Testis (tissue), 3 donors: ENCODE data around the gene TRAK1. TPM values are rescaled to one million over a fixed set of nuclear protein-coding genes. Genes with fewer than 3 reads are reported as not detected.

Experiments
- DNase-seq: peaks from one replicate; pipeline ENCODE4 v3.0.0-alpha.2; 2019
- H3K27ac ChIP-seq, 2 donors: fragments of 200-600 bp; sonication (generic); one replicate each; pipeline ENCODE4 v1.5.1; 2019
- H3K27me3 ChIP-seq: fragments of 200-600 bp; sonication (generic); one replicate; pipeline ENCODE4 v1.5.1; 2019
- H3K36me3 ChIP-seq: fragments of 200-600 bp; sonication (generic); one replicate; pipeline ENCODE4 v1.5.1; 2017; ENCODE audit warnings: low read depth; ENCODE audit errors: missing control alignments
- H3K4me1 ChIP-seq: fragments of 200-600 bp; sonication (generic); one replicate; pipeline ENCODE4 v1.5.1; 2019
- H3K4me3 ChIP-seq, 2 donors: fragments of 200-600 bp; sonication (generic); one replicate each; pipeline ENCODE4 v1.5.1; 2017 to 2019
- H3K9me3 ChIP-seq: fragments of 200-600 bp; sonication (generic); one replicate; pipeline ENCODE4 v1.5.1; 2017
- POLR2A ChIP-seq: fragments of 450-650 bp; IDR thresholded peaks from one replicate; pipeline ENCODE4 v1.6.1; 2017; ENCODE audit warnings: antibody characterized with exemption, mild to moderate bottlenecking, moderate library complexity
- WGBS, 2 donors: methylation state at CpG; one replicate each; pipeline ENCODE4 v1.1.5; 2018; 5-methylcytosine and 5-hydroxymethylcytosine counted together
- intact Hi-C: fragments of 100-400 bp; cut with DNase I; formaldehyde crosslinking; loops from one replicate; pipeline ENCODE4 v1.15.1; 2023; ENCODE audit warnings: low total_unique reads
- polyA plus RNA-seq: library from polyadenylated mRNA; stranded (reverse); fragments of 350-450 nt; fragmentation: Illumina TruSeq; extraction: RNeasy Lipid Tissue Mini Kit (QIAGEN cat#74804); gene quantifications from one replicate; pipeline ENCODE4 v1.2.3, GENCODE V29; 2014; ENCODE audit warnings: low read depth, low replicate concordance; ENCODE audit not compliant: insufficient read depth
- total RNA-seq, 2 donors: library from RNA; depleted of rRNA; stranded (reverse); fragments of >200 nt; gene quantifications; one replicate each; pipeline ENCODE4 v1.2.3, GENCODE V29; 2016
- TF ChIP-seq, protein P1 (sequence below), 3 experiments: fragments of 450-650 bp in 2 of 3; fragments of 200-600 bp in 1 of 3; sonication (generic) in 1 of 3; IDR thresholded peaks; one replicate each; pipeline ENCODE4 v1.5.1; 2016 to 2019; ENCODE audit warnings: antibody characterized with exemption in 3 of 3, mild to moderate bottlenecking in 2 of 3, moderate library complexity in 1 of 3

The TRAK1 gene
- total and polyA plus RNA-seq, 3 donors from 2014 or later = 32.0 to 95.9 (median 94.1) TPM

DNA sequence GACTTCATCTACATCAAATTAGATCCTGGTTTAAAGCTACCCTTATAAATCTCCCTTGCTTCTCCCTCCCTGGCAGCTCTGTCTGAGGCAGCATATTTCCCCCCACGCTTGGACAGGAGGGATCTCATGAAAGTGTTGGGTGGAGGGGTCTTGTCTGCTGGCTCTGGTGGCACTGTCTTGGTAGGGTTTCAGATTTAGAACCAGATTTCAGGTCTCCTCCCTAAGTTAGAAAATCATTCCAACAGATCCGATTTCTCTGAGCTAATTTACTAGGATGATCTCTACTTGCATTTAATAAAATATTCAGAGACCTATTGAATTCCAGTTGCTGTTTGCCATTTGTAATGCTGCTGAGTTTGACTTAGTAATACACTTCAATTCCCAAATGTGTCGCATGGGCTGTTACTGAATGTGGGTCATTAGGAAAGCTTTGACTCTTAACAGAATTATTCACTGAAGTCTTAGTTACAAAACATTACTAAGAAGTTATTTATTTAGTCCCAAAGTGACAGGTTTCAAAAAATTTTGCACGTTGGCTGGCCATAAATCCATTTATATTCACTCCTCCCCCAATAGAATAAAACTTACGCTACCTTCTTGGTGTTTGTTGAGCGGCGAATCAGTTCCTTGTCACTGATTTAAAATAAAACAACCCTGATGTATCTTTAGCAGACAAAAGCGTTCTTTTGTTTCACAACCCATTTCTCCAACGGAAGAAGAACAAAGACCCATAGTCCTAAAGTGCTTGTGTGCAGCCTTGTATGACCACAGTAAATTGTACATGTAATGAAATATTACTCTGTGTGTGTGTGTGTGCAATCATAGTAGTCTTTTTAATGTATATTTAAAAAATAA lies 84.5 kb downstream of the TRAK1 start:
- H3K4me1 ChIP-seq = peaks cover 15% of the 10 kb centered on the region
- intact Hi-C loops = no loop called here

DNA sequence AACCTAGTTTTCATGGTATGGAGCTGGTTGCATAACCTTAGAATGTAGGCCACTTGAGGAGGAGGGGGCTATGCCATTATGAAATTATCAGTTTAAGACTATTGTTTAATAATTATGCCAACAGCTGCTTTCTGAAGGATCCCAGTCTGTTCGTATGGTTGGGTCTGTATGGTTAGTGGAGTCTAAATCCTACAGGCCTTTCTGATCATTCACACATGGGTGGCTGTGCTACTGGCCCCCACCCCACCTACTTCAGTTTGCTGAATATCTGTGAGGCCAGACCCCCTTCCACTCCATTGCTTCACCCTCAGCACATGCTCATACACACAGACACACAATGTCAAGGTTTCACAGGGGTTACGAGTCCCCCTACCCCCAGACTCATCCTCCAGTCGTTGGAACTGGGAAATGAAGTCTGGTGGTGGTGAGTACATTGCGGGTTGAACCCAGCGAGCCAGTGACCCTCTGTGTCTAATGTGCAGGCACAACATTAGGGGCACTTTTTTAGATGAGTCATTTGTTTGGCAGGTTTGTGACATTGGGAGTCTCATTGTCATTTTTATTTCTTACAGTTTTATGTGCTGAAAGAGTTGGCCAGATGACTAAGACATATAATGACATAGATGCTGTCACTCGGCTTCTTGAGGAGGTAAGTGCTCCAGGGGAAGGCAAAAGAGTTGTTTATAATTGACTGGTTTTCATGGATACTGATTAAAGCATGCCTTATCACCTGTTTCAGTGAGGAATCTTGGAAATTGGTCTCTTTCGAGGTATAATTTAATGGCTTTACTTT lies 85.3 kb downstream of the TRAK1 start:
- Histone ChIP-seq H3K27ac (no peak overlapping the region), H3K4me1 (peaks cover 15% of the 10 kb centered on the region)
- intact Hi-C loops = no loop called here

More for the DNA sequence above, 84.5 kb downstream of the TRAK1 start:
- no peak for TF ChIP-seq POLR2A
- TF ChIP-seq, protein P1, sequence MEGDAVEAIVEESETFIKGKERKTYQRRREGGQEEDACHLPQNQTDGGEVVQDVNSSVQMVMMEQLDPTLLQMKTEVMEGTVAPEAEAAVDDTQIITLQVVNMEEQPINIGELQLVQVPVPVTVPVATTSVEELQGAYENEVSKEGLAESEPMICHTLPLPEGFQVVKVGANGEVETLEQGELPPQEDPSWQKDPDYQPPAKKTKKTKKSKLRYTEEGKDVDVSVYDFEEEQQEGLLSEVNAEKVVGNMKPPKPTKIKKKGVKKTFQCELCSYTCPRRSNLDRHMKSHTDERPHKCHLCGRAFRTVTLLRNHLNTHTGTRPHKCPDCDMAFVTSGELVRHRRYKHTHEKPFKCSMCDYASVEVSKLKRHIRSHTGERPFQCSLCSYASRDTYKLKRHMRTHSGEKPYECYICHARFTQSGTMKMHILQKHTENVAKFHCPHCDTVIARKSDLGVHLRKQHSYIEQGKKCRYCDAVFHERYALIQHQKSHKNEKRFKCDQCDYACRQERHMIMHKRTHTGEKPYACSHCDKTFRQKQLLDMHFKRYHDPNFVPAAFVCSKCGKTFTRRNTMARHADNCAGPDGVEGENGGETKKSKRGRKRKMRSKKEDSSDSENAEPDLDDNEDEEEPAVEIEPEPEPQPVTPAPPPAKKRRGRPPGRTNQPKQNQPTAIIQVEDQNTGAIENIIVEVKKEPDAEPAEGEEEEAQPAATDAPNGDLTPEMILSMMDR (IDR thresholded peaks at IDR 0.05) = no peak
- Histone ChIP-seq H3K36me3 (no peaks in the 10 kb centered on the region), H3K4me3 (no peak overlapping the region), H3K27ac (no peak overlapping the region), H3K9me3 (no peaks in the 10 kb centered on the region), H3K27me3 (no peaks in the 10 kb centered on the region)
- no peak for DNase-seq
- WGBS, 2 donors = 66 to 71% methylated on average over 9 of the region's 9 CpGs

DNA sequence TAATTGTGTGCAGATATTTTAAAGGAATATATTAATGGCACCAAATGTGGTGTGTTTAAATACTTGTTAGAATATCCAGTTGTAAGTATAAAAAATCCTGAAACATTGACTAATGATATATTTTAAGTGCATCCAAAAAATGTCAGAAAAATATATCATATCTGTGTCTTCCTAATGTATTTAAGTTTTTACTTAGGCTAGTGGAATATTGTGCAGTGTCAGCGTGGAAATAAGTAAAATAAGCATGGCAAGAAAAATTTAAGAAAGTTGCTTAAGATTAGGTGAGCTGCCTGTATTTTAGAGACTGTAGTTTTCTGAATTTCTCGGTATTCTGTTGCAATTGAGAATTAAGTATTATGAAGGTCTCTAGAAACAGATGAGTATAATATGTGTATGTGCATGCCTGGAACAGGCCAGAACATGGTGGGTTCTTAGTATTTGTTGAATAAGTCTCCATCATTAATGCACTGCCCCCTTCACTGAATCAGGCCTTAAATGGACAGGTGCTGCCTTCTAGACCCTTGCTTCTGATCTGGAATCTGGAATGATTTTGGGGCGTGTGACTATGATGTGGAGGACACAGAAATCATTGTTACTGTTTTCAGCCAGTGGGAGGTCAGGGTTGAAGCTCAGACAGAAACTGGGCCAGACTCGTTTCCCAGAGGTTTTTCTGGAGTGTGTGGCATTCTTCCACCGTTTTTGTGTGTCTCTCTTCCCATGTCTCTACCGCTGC lies 86.1 kb downstream of the TRAK1 start:
- TF ChIP-seq, protein P1 (IDR thresholded peaks at IDR 0.05) = no peak
- no peak for TF ChIP-seq POLR2A
- WGBS, 2 donors = 52 to 62% methylated on average over 6 of the region's 6 CpGs
- no peaks in the 10 kb centered on the region for H3K9me3 ChIP-seq
- intact Hi-C loops = no loop called here
- H3K4me3 ChIP-seq = no peak overlapping the region
- peaks cover 15% of the 10 kb centered on the region for H3K4me1 ChIP-seq
- H3K36me3 ChIP-seq = no peaks in the 10 kb centered on the region
- no peaks in the 10 kb centered on the region for H3K27me3 ChIP-seq
- DNase-seq = peak; percentile 37
- H3K27ac ChIP-seq = no peak overlapping the region

More for the DNA sequence above, 85.3 kb downstream of the TRAK1 start:
- 76 to 86% methylated on average over 6 of the region's 7 CpGs for WGBS, 2 donors
- Histone ChIP-seq H3K36me3 (no peaks in the 10 kb centered on the region), H3K9me3 (no peaks in the 10 kb centered on the region), H3K27me3 (no peaks in the 10 kb centered on the region), H3K4me3 (no peak overlapping the region)
- DNase-seq = no peak
- TF ChIP-seq POLR2A = no peak
- TF ChIP-seq, protein P1 (IDR thresholded peaks at IDR 0.05) = no peak

DNA sequence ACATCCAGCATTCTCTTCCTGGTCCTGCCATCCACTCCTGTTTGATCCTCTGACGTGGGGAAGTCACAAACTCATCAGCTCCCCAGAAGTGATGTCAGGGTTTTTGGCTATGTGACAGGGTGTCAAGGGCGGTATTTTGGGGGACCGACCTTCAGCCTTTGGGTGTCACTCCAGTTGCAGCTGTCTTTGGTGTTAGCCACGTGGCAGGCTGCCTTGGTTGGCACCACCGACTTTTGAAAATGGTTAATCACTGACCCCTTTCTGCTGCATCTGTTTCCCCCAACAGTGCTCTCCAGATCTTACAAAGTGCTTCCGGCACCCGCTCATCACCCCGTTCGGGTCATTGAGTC lies 86.6 kb downstream of the TRAK1 start:
- no peaks in the 10 kb centered on the region for H3K36me3 ChIP-seq
- intact Hi-C loops = no loop called here
- H3K27me3 ChIP-seq = no peaks in the 10 kb centered on the region
- 76 to 88% methylated on average over 9 of the region's 9 CpGs for WGBS, 2 donors
- H3K27ac ChIP-seq = no peak overlapping the region
- H3K9me3 ChIP-seq = no peaks in the 10 kb centered on the region
- peaks cover 15% of the 10 kb centered on the region for H3K4me1 ChIP-seq
- DNase-seq = no peak
- no peak overlapping the region for H3K4me3 ChIP-seq
- TF ChIP-seq, protein P1 (IDR thresholded peaks at IDR 0.05) = no peak
- TF ChIP-seq POLR2A = no peak
